Gastrocnemius medialis (tissue), 4 donors: Measurements from ENCODE around the gene FLG.
"Not testable (repeated sequence)": the region's sequence is repeated elsewhere in the genome, so short reads cannot be mapped to it uniquely, and the experiment has no call there.

ENCODE experiments used
- CTCF ChIP-seq, 5 experiments: fragments of 450-650 bp in 3 of 5; fragments of 200-600 bp in 2 of 5; sonication (generic) in 2 of 5; IDR thresholded peaks in 4 of 5; conservative IDR thresholded peaks in 1 of 5; 1 replicate in 4 of 5; 2 replicates in 1 of 5; pipeline ENCODE4 v1.5.1; 2016 to 2019; ENCODE audit warnings: antibody characterized with exemption in 5 of 5, mild to moderate bottlenecking in 3 of 5, moderate library complexity in 3 of 5
- POLR2A ChIP-seq, 2 donors: fragments of 450-650 bp; IDR thresholded peaks; one replicate each; pipeline ENCODE4 v1.6.1; 2017; ENCODE audit warnings: antibody characterized with exemption in 2 of 2, mild to moderate bottlenecking in 2 of 2, moderate library complexity in 2 of 2

- TF ChIP-seq CTCF (IDR thresholded peaks at IDR 0.05 in 4 of 5, conservative IDR thresholded peaks at IDR 0.05 in 1 of 5); POLR2A (IDR thresholded peaks at IDR 0.05): not testable (repeated sequence)
Measured at GRCh38 chr1:152308758-152309157, 16.3 kb downstream of the FLG start.
